Stomach (tissue), 9 donors: ENCODE data around the gene RAB23. TPM values are rescaled to one million over a fixed set of nuclear protein-coding genes. Genes with fewer than 3 reads are reported as not detected.

ENCODE experiments used
- DNase-seq, 2 donors: peaks; one replicate each; pipeline versions ENCODE4 v3.0.0 to v3.0.0-alpha.2; 2013 to 2019
- H3K27ac ChIP-seq, 5 donors: fragments of 200-600 bp in 4 of 5; sonication (generic) in 4 of 5; one replicate each; pipeline ENCODE4 v1.5.1; 2013 to 2019; ENCODE audit warnings: mild to moderate bottlenecking in 1 of 5, moderate library complexity in 1 of 5
- H3K27me3 ChIP-seq, 3 donors: fragments of 200-600 bp; sonication (generic); one replicate each; pipeline ENCODE4 v1.5.1; 2017 to 2019; ENCODE audit warnings: mixed run types in 1 of 3
- H3K36me3 ChIP-seq, 4 donors: fragments of 200-600 bp; sonication (generic); 1 replicate in 3 of 4; 2 replicates in 1 of 4; pipeline ENCODE4 v1.5.1; 2016 to 2019
- H3K4me1 ChIP-seq, 4 donors: fragments of 200-600 bp; sonication (generic); one replicate each; pipeline ENCODE4 v1.5.1; 2016 to 2019
- H3K4me3 ChIP-seq, 4 donors: fragments of 200-600 bp; sonication (generic) in 3 of 4; one replicate each; pipeline ENCODE4 v1.5.1; 2016 to 2019; ENCODE audit warnings: mild to moderate bottlenecking in 1 of 4
- H3K9me3 ChIP-seq, 4 donors: fragments of 200-600 bp; sonication (generic); one replicate each; pipeline ENCODE4 v1.5.1; 2016 to 2019
- CTCF ChIP-seq, 7 experiments: fragments of 450-650 bp in 4 of 7; fragments of 200-600 bp in 3 of 7; sonication (generic) in 3 of 7; IDR thresholded peaks; one replicate each; pipeline ENCODE4 v1.5.1; 2016 to 2019; ENCODE audit warnings: antibody characterized with exemption in 7 of 7, control low read depth in 2 of 7, mild to moderate bottlenecking in 1 of 7
- EP300 ChIP-seq: sonication (generic); formaldehyde crosslinking; IDR thresholded peaks from one replicate; pipeline ENCODE4 v1.6.1; 2017; ENCODE audit warnings: antibody characterized with exemption
- POLR2A ChIP-seq, 4 donors: fragments of 450-650 bp; IDR thresholded peaks; one replicate each; pipeline ENCODE4 v1.6.1; 2016; ENCODE audit warnings: antibody characterized with exemption in 4 of 4, control low read depth in 2 of 4, mild to moderate bottlenecking in 1 of 4, moderate library complexity in 1 of 4
- POLR2AphosphoS5 ChIP-seq, 3 donors: sonication (generic); formaldehyde crosslinking; IDR thresholded peaks; one replicate each; pipeline ENCODE4 v1.6.1; 2016; ENCODE audit warnings: antibody characterized with exemption in 3 of 3
- WGBS, 5 donors: extraction: QIAGEN DNeasy Blood & Tissue Kit in 3 of 5; methylation state at CpG; one replicate each; pipeline versions ENCODE4 v1.1.5 to v1.1.7; 2013 to 2018; 5-methylcytosine and 5-hydroxymethylcytosine counted together
- intact Hi-C: fragments of 100-400 bp; cut with DNase I; formaldehyde crosslinking; loops from one replicate; pipeline ENCODE4 v1.15.1; 2023; ENCODE audit warnings: low total_unique reads
- polyA plus RNA-seq, 3 donors: library from polyadenylated mRNA; stranded (reverse); fragments of 200-250 nt; gene quantifications; one replicate each; pipeline ENCODE4 v1.2.3, GENCODE V29; 2013
- total RNA-seq, 5 donors: library from RNA; depleted of rRNA; stranded (reverse); fragments of >200 nt; gene quantifications; one replicate each; pipeline versions ENCODE4 v1.1.0 to v1.2.3, GENCODE V29; 2014 to 2016
- donor health status: healthy with polysubstance abuse.
- donor health status: Bipolar disorder and iron deficiency.
- donor health status: healthy.

Gene RAB23
- total and polyA plus RNA-seq, 8 donors: 5.5 to 51.3 (median 13.0) TPM

GRCh38 chr6:57193177-57193576 lies 28.9 kb downstream of the RAB23 start:
- Histone ChIP-seq H3K27me3 (no peaks in the 10 kb centered on the region), H3K36me3 (peaks cover 0 to 20% (median 5%) of the 10 kb centered on the region in 4 donors), H3K9me3 (no peaks in the 10 kb centered on the region), H3K27ac (peak overlapping the region in 2 of 5 donors; percentile 27 to 44), H3K4me1 (no peaks in the 10 kb centered on the region), H3K4me3 (no peak overlapping the region)
- no peak for TF ChIP-seq CTCF (IDR thresholded peaks at IDR 0.05)
- no peak for TF ChIP-seq POLR2AphosphoS5 (IDR thresholded peaks at IDR 0.05)
- no peak for TF ChIP-seq POLR2A (IDR thresholded peaks at IDR 0.05)
- TF ChIP-seq EP300: no peak
- intact Hi-C loops: no loop called here
- peak in 1 of 2 donors; percentile 28 for DNase-seq

GRCh38 chr6:57190140-57190539 lies 32.0 kb downstream of the RAB23 start:
- 58 to 72% (median 64%) methylated on average over 2 of the region's 2 CpGs for WGBS, 5 donors
- TF ChIP-seq CTCF (IDR thresholded peaks at IDR 0.05): peak in 1 of 7 experiments; percentile 23
- TF ChIP-seq POLR2AphosphoS5 (IDR thresholded peaks at IDR 0.05): no peak
- Histone ChIP-seq H3K9me3 (no peaks in the 10 kb centered on the region), H3K4me1 (no peaks in the 10 kb centered on the region), H3K4me3 (no peak overlapping the region), H3K36me3 (peaks cover 0 to 22% (median 10%) of the 10 kb centered on the region in 4 donors), H3K27me3 (no peaks in the 10 kb centered on the region), H3K27ac (no peak overlapping the region)
- peak in 1 of 2 donors; percentile 48 for DNase-seq
- intact Hi-C loops: no loop called here

- TF ChIP-seq EP300: no peak
- no peak for TF ChIP-seq POLR2A (IDR thresholded peaks at IDR 0.05)
- no peaks in the 10 kb centered on the region for H3K9me3 ChIP-seq
- intact Hi-C loops: no loop called here
- DNase-seq: no peak
- peaks cover 4 to 51% (median 28%) of the 10 kb centered on the region in 4 donors for H3K36me3 ChIP-seq
- no peaks in the 10 kb centered on the region for H3K27me3 ChIP-seq
- no peak overlapping the region for H3K27ac ChIP-seq
- 75 to 95% (median 91%) methylated on average over 2 of the region's 2 CpGs for WGBS, 5 donors
- peaks cover 0 to 24% (median 12%) of the 10 kb centered on the region in 4 donors for H3K4me1 ChIP-seq
- H3K4me3 ChIP-seq: no peak overlapping the region
These were observed 38.8 kb downstream of the RAB23 start for GRCh38 chr6:57183336-57183735.

- TF ChIP-seq POLR2A (IDR thresholded peaks at IDR 0.05) (no peak), EP300 (no peak), CTCF (IDR thresholded peaks at IDR 0.05) (no peak), POLR2AphosphoS5 (IDR thresholded peaks at IDR 0.05) (no peak)
- DNase-seq: peak in 1 of 2 donors; percentile 50
- Histone ChIP-seq H3K9me3 (no peaks in the 10 kb centered on the region), H3K4me3 (no peak overlapping the region), H3K27me3 (no peaks in the 10 kb centered on the region), H3K27ac (peak overlapping the region in 3 of 5 donors; percentile 50 to 59 (median 52)), H3K36me3 (peaks cover 4 to 45% (median 28%) of the 10 kb centered on the region in 4 donors), H3K4me1 (peaks cover 0 to 35% (median 18%) of the 10 kb centered on the region in 4 donors)
- intact Hi-C loops: no loop called here
- 65 to 86% (median 82%) methylated on average over 2 of the region's 2 CpGs for WGBS, 5 donors
These were observed 40.1 kb downstream of the RAB23 start for GRCh38 chr6:57182017-57182432.

GRCh38 chr6:57180596-57180995 lies 41.5 kb downstream of the RAB23 start:
- Histone ChIP-seq H3K27me3 (no peaks in the 10 kb centered on the region), H3K9me3 (no peaks in the 10 kb centered on the region), H3K4me1 (peaks cover 0 to 49% (median 24%) of the 10 kb centered on the region in 4 donors), H3K27ac (peak overlapping the region in 1 of 5 donors; percentile 59), H3K36me3 (peaks cover 4 to 41% (median 28%) of the 10 kb centered on the region in 4 donors), H3K4me3 (no peak overlapping the region)
- intact Hi-C loops: no loop called here
- 72 to 88% (median 87%) methylated on average over 3 of the region's 3 CpGs for WGBS, 5 donors
- DNase-seq: no peak
- no peak for TF ChIP-seq POLR2AphosphoS5 (IDR thresholded peaks at IDR 0.05)
- no peak for TF ChIP-seq CTCF (IDR thresholded peaks at IDR 0.05)
- TF ChIP-seq POLR2A (IDR thresholded peaks at IDR 0.05): no peak
- no peak for TF ChIP-seq EP300
